Stimulated activated CD4-positive, alpha-beta T cell treated with anti-CD3 and anti-CD28 coated beads, Interleukin-15, amount 100 ng/mL, for 1 hour (primary cell): ENCODE results near the gene ABCC3.

Source experiments
- DNase-seq, 2 donors: peaks; one replicate each; pipeline ENCODE4 v3.0.0-alpha.2; 2020; ENCODE audit warnings: low read depth in 1 of 2, low spot score in 1 of 2

Gene ABCC3

GRCh38 chr17:50728881-50729765 lies 94.4 kb downstream of the ABCC3 start:
- no peak for DNase-seq

GRCh38 chr17:50731575-50732460 lies 97.1 kb downstream of the ABCC3 start:
- no peak for DNase-seq

- no peak for DNase-seq
Measured at GRCh38 chr17:50735287-50735686, 100.6 kb downstream of the ABCC3 start.

GRCh38 chr17:50737118-50737698 lies 102.5 kb downstream of the ABCC3 start:
- DNase-seq: no peak

- no peak for DNase-seq
Measured at GRCh38 chr17:50739098-50739497, 104.4 kb downstream of the ABCC3 start.
